Fibroblast of the aortic adventitia (primary cell): ENCODE results near the gene TSHZ3. TPM values are rescaled to one million over a fixed set of nuclear protein-coding genes. Genes with fewer than 3 reads are reported as not detected.

Source experiments
- DNase-seq: peaks from one replicate; pipeline ENCODE4 v3.0.0-alpha.2; 2010; ENCODE audit warnings: low read depth
- H3K4me3 ChIP-seq: 2 replicates; pipeline ENCODE4 v1.5.1; 2011; ENCODE audit warnings: low read depth, mild to moderate bottlenecking, control low read depth, low read length, moderate library complexity
- total RNA-seq: library from RNA; depleted of rRNA; stranded (reverse); fragments of >200 nt; gene quantifications from 2 replicates; pipeline ENCODE4 v1.2.3, GENCODE V29; 2012; ENCODE audit warnings: low replicate concordance
- TF ChIP-seq, protein P1 (sequence below): IDR thresholded peaks from 2 replicates; pipeline ENCODE4 v1.5.1; 2011; ENCODE audit warnings: mild to moderate bottlenecking, low read length, control low read depth, inconsistent platforms; ENCODE audit not compliant: insufficient read depth

The TSHZ3 gene
- total RNA-seq, 1 donor, result 14.0 TPM

DNA sequence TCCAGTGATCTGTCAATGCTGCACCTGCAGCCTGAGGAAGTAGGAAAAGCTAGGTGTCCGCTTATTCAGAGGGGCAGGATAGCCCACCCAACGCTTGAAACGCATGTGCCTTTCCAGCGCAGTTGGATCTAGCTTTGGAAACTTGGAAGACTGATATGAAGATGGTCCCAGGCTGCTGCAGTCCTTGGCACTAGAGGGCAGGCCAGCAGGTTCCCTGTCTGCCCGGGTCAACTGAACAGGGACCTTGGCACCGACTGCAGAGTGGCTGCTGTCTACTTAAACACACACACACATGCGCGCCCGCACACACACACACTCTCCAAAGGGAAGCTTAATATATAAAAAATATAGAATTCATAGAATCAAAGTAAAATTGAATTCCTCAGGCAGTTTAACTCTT lies 100.0 kb downstream of the TSHZ3 start:
- TF ChIP-seq, protein P1, sequence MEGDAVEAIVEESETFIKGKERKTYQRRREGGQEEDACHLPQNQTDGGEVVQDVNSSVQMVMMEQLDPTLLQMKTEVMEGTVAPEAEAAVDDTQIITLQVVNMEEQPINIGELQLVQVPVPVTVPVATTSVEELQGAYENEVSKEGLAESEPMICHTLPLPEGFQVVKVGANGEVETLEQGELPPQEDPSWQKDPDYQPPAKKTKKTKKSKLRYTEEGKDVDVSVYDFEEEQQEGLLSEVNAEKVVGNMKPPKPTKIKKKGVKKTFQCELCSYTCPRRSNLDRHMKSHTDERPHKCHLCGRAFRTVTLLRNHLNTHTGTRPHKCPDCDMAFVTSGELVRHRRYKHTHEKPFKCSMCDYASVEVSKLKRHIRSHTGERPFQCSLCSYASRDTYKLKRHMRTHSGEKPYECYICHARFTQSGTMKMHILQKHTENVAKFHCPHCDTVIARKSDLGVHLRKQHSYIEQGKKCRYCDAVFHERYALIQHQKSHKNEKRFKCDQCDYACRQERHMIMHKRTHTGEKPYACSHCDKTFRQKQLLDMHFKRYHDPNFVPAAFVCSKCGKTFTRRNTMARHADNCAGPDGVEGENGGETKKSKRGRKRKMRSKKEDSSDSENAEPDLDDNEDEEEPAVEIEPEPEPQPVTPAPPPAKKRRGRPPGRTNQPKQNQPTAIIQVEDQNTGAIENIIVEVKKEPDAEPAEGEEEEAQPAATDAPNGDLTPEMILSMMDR, result no peak
- no peak for DNase-seq
- no peak overlapping the region for H3K4me3 ChIP-seq

DNA sequence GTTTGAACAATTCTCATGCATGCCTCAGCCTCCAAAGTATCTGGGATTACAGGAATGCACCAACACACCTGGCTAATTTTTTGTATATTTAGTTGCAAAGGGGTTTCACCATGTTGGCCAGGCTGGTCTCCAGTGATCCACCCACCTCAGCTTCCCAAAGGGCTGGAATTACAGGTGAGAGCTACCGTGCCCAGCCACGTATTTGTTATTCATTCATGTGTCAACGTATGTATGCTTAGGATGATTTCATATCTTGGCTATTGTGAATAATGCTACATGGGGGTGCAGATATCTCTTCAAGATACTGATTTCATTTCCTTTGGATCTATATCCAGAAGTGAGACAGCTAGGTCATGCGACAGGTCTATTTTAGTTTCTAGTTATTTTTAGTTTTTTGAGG lies 113.4 kb downstream of the TSHZ3 start:
- DNase-seq, result no peak
- TF ChIP-seq, protein P1, result no peak
- H3K4me3 ChIP-seq, result no peak overlapping the region

DNA sequence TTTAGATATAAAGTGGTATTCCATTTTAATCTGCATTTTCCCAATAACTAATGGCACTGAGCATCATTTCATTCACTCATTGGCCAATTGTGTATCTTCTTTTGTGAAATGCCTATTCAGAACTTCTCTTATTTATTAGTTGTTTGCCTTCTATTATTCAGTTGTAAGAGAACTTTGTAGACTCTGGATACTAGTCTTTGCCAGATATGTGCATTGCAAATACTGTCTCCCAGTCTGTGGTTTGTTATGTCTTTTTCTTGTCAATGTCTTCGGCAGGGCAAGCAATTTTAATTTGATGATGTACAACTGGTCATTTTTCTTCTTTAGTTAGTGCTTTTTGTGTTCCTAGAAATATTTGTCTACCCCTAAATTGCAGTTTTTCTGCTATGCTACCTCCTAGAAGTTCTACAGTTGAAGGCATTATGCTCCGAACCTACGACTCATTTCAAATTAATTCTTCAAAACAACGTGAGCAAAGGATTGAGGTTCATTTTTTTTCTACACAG lies 115.9 kb downstream of the TSHZ3 start:
- TF ChIP-seq, protein P1, result no peak
- no peak for DNase-seq
- no peak overlapping the region for H3K4me3 ChIP-seq

DNA sequence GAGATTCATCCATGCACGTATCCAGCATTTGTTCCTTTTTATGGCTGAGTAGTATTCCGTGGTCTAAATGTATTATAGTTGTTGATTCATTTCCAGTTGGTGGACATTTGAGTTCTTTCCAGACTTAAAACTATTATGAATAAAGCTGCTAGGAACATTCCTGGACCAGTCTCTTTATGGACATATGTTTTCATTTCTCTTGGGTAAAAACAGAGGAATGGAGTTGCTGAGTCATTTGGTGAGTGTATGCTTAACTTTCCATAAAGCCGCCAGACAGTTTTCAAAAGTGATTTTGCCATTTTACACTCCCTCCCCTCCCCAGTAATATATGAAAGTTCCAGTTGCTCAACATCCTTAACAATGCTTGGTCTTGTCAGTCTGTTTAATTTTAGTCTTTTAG lies 116.4 kb downstream of the TSHZ3 start:
- peak; percentile 98 for DNase-seq
- TF ChIP-seq, protein P1, result no peak
- no peak overlapping the region for H3K4me3 ChIP-seq

DNA sequence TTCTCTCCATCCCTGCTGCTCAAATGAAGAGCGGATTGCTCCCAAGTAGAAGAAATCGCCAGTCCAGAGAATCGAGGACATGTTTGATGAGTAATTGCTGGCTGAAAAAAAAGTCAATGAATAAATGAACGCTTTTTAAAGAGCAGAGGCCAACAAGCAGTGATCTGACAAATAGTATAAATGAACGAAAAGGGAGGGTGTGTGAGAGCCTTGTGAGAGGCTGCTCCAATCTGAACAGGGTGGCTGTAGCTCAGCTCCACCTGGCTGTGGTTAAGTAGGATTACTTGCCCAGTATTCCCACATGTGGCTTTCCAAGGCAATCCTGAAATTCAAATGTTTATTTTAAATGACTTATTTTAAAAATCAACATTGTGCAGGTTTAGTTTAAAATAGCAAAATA lies 117.1 kb downstream of the TSHZ3 start:
- peak; percentile 34 for DNase-seq
- no peak overlapping the region for H3K4me3 ChIP-seq
- TF ChIP-seq, protein P1, result peak; percentile 1

DNA sequence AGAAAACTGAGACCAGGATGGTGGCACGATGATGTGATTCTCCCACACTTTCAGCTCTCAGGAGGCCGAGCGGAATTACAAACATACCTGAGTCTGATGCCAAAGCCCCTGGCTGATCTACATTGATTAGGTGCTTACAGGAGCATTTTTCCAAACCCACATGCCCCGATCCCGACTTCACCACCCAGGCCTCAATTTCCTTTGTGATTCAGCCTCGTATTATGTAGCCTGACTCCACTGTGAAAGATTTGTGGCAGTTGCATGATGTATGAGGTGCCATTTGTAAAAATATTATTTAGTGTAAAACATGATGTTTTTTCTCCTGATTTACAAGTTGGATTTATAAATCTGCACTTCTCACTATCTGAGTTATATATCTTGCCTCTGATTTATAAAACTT lies 118.0 kb downstream of the TSHZ3 start:
- no peak overlapping the region for H3K4me3 ChIP-seq
- TF ChIP-seq, protein P1, result no peak
- no peak for DNase-seq
